Fibroblast of gingiva (primary cell): Measurements from ENCODE around the gene PUS10.
"Not testable (repeated sequence)": the region's sequence is repeated elsewhere in the genome, so short reads cannot be mapped to it uniquely, and the experiment has no call there.

Experiments used
- DNase-seq: peaks from one replicate; pipeline ENCODE4 v3.0.0-alpha.2; 2011; ENCODE audit warnings: low read depth

Gene PUS10

DNA sequence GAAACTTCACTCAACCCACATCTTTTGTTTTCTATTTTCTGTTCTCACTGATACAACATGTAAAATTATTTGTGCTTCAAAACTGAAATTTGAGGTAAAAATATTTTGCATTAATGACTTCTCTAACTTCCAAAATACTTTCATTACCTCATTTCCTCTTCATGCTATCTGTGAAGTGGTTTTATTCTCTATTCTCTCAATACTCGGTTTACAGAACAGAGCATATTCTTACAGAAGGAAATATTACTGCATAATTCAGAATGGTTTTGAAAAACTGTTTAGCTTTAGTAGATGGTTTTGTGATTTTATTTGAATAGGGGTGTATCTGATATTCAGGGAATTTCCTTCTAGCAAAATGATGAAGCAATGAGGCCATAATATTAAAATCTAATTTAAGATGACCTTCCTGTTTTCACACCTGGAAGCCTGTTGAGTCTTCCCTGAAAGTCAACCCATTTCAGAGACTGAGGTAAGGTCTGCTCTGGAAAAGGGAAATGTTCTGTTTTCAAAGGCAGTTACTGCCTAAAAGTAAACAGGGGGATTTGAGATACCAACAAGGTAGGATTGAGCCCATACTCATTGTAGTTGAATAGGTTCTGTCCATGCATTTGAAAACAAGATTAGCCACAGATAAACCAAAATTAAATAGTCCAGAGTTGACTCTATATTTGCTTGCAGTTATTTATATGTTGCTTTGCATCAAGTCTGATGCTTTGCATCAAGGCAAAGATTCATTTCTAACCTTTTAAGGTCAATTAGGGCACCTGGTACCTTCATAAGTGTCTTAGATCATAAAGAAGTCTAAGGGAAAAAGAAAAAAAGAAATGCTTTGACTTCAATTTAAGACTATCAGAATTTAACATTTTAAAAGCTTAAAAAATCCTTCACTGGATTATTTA is 51.3 kb downstream of the PUS10 start:
- DNase-seq: no peak

DNA sequence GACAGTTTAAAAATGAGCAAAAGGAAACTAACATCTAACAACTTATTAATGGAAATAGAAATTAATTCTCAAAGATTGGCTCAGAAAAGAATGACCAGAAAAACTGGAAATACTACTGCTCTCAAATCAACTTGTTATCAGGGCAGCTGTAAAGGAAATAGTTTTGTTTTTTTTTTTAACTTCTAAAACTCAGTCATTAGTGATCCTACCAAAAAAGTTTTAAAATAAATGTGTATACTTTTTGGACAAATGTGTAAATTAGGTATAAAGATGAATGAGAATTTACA is 52.6 kb downstream of the PUS10 start:
- DNase-seq: no peak

DNA sequence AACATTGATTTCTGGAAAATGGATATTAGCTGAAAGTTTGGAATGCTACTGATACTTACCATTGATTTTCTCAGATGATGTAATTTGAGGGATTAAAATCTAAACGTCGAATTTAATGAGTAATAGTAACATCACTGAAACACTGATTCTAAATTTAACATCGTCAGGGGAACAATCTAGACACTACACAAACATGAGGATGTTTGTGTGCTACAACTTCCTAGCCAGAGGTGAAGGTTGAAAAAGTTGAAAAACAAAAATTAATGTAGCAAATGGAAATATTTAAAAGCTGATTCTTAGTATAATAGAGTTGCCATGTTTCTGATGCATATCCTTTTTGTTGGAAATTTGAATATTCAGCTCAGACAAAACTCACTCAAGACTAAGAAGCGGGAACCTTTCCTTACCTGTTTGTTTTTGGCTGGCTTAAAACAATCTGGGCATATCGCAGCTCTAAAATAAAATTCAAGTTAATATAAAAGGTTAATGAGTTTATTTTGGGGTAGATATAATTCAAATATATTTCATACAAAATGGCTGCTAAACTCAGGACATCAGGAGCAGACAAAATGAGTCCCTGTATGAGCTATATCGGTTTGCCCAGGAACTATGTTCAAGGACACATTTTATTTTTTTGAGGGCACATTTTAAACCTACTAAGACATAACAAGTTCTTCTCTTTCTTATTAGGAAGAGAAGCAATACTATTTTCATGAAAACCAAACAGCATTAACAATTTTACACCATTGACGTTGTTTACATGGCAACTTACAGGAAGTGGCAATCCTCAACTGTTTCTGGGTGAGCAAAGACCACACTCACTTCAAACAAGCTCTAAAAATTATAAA is 53.2 kb downstream of the PUS10 start:
- no peak for DNase-seq

DNA sequence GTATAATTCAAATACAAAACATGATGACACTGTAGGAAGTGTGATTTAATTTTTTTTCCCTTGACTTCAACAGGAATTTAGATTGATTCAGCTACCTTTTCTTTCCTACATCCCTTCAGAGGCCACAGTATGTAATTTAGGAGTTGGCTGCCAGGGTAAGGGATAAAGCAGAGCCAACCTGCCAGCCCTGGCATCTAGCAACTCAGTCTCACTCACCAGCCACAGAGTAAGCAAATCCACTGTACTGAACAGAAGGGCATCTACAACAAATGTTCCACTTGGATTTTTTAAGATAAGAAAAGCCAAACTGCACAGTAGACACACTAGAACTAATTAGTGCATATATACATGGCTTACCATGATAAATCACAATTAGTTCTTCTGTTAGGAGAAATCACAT is 54.9 kb downstream of the PUS10 start:
- no peak for DNase-seq

DNA sequence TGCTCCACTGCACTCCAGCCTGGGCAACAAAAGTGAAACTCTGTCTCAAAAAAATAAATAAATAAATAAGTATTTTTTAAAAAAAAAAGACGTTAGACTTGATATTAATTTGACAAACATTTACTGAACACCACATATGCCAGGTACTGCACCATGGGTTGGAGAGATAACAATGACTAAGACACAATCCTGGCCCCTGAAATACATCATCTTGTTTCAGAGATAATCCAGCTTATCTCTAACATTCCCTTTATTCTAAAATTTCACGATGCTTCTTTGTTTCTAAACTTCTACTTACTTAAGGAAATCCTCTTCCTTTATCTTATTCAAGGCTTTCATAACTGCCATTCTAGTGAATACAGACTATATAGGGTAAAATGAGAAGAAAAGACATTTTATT is 55.5 kb downstream of the PUS10 start:
- DNase-seq: no peak

DNA sequence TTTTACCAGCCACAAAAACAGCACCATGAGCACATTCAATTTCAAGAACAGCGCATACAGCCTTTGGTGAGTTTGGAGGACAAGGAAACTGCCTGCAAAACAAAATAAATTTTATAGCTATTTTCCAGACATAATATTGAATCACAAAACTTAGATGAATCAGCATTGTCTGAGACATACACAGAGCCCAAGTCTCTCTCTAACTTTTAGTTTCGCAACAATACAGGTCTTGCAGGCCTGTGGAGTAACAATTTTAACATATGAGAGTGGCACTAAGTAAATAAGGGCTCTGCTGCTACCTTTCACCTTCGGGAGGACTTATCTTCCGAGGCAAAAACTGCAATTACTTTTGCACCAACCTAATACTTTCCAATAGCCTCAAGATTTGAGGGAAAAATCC is 56.6 kb downstream of the PUS10 start:
- peak; percentile 48 for DNase-seq

DNA sequence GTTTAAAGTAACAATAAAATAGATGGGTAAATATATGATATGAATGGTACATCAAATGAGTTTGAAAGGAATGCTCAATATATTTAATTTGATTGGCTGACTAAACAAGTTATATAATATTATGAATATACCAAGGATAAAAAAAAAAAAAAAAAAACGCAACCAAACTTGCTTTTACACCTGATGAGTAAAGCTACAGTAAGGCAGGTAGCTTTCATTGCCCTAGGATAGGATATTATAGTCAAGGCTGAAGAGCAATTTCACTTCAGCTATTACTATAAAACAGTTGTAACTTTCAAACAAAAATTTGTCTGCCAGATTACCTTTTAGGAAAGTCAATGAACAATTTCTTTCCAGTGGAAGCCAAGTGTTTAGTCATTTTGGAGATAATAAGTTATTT is 57.3 kb downstream of the PUS10 start:
- DNase-seq: no peak

DNA sequence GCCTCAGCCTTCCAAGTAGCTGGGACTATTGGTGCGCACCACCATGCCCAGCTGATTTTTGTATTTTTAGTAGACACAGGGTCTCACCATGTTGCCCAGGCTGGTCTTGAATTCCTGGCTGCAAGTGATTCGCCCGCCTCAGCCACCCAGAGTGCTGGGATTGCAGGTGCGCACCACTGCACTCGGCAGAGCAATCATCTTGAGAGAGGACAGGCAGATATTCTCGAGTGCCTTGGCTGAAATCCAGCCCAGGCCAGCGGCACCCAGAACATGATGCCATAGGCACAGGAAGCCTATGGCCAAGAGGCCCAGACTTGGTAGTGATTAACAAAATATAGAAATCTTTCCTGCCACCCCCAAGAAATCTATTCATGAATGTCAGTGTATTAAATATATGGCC is 58.6 kb downstream of the PUS10 start:
- DNase-seq: no peak

DNA sequence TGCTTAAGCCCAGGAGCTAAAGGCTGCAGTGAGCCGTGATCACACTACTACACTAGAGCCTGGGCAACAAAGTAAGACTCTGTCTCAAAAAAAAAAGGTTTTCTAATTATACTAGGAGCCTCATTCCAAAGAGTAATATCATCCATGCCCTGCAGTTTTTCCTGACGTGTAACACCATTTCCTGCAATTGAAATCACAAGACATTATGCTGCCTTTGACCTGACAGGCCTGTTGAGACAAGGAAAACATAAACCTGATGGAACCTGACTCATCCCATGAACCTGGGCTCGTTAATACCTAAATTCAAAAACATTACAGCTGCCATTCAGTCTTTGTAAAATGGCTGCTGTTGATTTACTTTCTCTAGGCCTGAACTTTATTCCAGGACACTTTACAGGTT is 59.3 kb downstream of the PUS10 start:
- peak; percentile 26 for DNase-seq

DNA sequence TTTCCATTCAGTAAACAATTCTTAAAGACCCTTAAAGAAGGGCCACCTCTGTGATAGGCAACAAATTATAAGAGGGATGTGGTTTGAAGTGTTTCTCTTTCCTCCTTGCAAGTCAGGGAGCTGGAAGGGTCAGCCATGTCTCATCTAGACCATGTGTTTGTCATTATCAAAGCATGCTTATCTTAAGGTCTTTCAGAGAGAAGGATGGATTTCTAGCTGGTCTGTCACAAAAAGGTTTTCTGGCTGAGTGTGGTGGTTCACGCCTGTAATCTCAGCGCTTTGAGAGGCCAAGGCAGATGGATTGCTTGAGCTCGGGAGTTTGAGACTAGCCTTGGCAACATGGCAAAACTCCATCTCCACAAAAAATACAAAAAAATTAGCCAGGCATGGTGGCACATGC is 59.7 kb downstream of the PUS10 start:
- DNase-seq: peak; percentile 14

DNA sequence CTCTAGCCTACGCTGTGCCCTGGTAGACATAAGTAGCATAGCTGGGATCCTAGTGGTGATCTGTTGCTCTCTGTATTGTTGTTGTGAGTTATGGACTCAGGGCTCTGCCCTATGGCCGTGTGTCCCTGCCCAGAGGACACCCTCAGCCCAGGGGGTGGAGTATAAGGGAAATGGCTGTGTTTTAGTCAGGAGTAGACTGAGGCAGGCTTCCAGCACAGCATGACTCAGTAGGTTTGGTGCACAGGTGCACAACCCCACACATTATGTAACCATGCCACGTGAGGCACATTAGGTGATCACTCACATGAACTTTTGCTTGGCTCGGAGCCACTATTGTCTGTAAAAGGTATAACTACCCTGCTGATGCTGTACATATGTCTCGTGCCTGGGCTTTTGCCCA is 60.4 kb downstream of the PUS10 start:
- no peak for DNase-seq

DNA sequence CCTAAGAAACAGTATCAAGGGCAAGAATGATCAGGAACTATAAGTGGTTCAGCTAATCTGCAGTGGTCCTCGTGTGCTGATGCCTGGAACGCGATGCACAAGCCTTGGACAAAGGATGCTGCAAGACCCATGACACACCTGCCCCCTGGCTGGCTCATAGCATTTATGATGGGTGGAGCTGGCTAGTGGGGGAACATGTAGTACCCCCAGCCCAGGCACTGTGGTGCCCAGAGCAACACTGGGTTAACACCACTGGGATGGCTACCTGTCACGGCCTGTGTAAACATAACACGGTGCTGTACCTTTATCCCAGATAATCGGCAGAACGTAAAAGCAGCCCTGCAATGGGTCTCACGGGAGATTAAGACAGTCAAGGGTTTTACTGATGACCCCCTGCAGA is 60.8 kb downstream of the PUS10 start:
- DNase-seq: no peak

DNA sequence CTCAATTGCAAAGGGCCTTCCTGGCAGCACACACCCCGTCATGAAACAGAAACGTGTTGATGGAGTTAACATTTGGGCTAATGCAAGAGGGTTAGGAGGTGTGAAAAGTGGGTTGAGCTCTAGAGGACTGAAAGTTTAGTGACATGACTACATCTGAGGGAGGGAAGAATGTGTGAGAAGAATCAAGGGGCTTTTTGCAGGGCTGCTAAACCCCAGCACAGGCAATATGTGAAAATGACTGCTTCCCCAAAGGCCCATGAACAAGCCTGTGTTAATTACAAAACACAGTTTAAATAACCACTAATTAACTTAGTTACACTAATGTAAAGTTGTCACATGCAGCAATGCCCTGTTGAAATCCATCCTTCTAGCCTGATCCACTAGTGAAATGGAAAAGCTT is 63.9 kb downstream of the PUS10 start:
- no peak for DNase-seq

DNA sequence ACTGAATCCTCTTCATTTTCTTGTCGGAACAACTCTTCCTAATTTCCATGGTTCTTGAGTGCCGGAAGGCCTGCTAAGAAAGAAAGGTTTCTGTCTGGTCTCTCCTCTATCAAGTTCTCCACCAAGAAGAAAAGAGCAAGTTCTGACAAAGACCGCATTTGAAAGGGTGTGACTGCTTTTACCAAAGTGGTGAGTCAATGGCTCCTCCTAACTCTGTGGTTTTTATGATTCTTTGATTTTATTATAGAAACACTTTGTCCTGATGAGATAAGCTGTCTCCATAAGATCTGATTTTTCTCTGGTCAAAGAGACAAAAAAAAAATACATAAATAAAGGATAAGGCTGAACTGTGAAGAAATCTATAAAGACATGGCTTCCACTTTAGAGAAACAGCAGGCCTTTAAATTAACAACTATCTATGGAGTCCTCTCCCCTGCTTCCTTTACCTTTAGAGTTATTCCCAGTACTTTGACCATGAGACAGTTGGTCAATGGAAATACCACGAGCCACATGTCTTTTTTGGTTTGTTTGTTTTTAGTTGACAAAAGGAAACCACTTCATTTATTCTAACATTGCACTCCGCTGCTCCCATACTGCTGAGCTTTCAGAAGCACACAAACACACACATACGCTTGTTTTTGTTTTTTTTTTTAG is 69.0 kb downstream of the PUS10 start:
- DNase-seq: no peak

DNA sequence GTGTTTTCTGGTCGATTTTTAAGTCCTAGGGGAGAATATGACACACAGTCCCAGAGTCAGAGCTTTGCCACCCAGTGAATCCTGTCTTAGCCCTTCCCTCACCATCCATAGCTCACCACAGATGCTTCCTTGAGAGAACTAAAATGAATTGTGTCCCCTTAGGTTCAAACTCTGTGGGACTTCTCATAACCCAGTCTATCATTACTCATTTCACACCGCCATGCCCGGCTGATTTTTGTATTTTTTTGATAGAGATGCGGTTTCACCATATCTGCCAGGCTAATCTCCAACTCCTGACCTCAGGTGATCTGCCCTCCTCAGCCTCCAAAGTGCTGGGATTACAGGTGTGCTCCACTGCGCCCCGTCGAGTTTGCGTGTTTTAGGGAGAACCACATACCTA is 69.9 kb downstream of the PUS10 start:
- no peak for DNase-seq

DNA sequence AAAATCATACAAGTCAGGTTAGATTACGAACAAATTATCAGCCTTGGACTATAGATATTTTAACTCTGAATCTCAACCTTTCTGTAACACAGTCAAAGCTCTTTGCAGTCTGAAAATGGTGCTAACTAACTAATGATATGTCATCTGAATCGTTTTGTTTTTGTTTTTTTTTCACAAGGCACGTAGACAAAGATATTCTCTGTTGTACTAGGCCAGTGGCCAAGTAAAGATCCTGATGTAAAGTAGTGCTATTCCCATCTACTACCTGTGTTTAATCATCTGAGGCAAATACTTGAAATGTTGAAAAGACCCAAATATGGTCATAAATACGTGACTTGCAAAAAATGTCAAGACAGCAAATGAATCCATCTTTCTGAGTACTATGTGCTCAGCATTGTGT is 71.0 kb downstream of the PUS10 start:
- no peak for DNase-seq

DNA sequence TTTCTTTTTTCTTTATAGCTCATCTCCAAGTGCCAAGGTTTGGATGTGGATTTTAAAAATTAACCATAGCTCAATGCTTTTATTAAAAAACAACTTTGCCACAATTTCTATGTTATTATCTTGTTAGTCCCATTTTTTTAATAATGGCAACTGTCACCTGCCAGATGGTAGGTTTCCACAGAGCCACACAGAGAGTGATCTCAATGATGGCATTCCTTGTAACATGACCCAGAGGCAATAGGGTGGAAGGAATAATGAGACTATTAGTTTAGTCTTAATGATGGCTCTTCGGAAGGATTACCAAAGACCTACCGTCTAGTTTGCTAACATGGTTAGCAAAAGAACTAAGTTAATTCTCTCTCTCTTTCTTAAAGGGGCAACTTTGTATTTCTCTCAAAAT is 72.7 kb downstream of the PUS10 start:
- no peak for DNase-seq

DNA sequence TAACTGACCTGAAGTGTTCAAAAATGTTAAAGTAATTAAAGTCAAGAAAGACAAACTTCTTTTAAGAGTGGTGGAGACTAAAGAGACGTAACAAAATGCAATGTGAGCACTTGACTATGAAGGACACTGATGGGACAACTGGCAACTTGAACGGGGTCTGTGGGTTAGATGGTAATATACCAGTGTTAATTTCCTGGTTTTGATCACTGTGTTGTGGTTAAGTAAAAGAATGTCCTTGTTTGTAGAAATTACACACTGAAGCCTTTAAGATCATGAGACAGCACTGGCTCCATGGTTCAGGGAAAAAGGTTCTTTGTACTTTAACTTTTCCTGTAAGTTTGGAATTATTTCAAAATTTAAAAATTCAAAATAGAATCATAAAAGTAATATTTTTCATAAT is 78.4 kb downstream of the PUS10 start:
- DNase-seq: no peak

DNA sequence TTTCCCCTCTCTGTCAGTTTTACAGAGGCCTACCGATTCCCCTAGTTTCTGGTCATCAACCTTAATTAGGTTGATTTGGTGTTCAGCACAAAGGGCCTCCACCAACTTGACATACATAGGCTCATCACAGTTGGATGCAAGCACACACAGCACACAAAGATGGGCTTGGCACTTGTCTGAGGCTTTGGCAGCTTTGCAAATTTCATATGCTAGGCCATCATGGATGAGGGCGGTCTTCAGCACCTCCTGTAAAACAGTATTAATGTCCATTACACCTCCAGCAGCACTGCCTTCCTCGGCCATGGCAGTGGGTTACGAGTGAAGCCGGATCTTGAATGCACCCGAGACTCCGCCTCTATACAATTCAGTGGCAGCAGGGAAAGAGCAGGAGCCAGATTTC is 79.8 kb downstream of the PUS10 start:
- DNase-seq: no peak

DNA sequence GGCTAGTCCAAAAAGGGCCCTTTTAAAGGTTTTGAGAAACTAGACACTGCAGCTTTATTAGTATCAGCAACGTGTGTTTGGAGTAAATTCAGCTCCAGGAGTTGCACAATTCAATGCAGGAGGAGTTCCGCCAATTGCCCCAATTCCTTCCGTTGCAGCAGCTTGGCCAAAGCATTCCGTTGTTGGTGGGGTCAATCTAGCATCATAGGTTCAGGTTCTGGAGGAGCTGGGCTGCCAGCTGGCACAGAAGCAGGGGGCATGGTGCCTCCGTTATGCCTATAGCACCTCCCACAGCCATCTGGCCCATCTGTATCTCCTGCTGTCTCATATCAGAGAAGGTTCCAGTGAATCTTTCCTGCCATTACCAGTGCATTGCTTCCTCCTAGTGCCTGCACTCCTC is 81.3 kb downstream of the PUS10 start:
- DNase-seq: peak; percentile 16

DNA sequence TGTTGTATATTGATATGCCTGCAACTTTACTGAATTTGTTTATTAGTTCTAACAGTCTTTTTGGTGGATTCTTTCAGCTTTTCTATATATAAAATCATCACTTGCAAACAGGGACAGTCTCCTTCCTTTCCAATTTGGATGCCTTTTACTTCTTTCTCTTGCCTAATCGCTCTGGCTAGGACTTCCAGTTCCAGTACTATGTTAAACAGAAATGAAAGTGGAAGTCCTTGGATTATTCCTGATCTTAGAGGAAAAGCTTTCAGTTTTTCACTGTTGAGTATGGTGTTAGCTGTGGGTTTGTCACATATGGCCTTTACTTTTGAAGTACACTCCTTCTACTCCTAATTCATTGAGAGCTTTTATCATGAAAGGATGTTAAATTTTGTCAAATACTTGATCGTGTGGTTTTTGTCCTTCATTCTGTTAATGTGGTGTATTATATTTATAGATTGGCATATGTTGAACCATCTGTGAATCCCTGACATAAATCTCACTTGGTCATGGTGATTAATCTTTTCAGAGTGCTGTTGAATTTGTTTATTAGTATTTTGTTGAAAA is 83.8 kb downstream of the PUS10 start:
- DNase-seq: peak; percentile 36

DNA sequence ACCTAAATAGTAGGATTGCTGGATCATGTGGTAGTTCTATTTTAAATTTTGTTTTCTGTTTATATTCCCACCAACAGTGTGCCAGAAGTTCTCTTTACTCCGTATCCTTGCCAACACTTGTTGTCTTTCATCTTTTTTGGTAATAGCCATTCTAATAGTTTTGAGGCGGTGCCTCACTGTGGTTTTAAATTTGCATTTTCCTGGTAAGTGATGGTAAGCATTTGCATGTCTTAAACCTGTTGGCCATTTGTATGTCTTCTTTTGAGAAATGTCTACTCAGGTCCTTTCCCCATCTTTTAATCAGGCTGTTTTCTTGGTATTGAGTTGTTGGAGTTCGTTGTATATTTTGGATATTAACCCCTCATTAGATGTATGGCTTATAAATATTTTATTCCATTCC is 85.1 kb downstream of the PUS10 start:
- no peak for DNase-seq

DNA sequence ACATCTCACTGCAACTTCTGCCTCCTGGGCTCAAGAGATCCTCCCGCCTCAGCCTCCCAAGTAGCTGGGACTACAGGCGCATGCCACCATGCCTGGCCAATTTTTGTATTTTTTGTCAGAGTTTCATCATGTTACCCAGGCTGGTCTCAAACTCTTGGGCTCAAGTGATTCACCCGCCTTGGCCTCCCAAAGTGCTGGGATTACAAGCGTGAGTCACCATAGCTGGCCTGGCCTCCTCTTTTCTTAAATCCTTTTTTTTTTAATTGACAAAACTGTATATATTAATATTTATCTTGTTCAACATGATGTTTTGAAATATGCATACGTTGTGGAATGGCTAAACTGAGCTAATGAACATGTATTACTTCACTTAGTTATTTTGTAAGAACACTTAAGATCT is 86.0 kb downstream of the PUS10 start:
- DNase-seq: not testable (repeated sequence)
